Nephron progenitor cell (in vitro differentiated cells): ENCODE measurements around the gene FLVCR1.

Experiments
- DNase-seq: peaks from one replicate; pipeline ENCODE4 v3.0.0; 2021
- H3K27ac Mint-ChIP-seq: 2 replicates; pipeline ENCODE4 v1.8.0; 2021; ENCODE audit warnings: mild to moderate bottlenecking, moderate library complexity, mixed read lengths
- H3K27me3 Mint-ChIP-seq: 2 replicates; pipeline ENCODE4 v1.8.0; 2021; ENCODE audit warnings: mild to moderate bottlenecking, low read depth, mixed read lengths; ENCODE audit not compliant: poor library complexity
- H3K36me3 Mint-ChIP-seq: 2 replicates; pipeline ENCODE4 v1.8.0; 2021; ENCODE audit warnings: low read depth, mixed read lengths
- H3K4me1 Mint-ChIP-seq: 2 replicates; pipeline ENCODE4 v1.8.0; 2021; ENCODE audit warnings: mixed read lengths
- H3K4me3 Mint-ChIP-seq: 2 replicates; pipeline ENCODE4 v1.8.0; 2021; ENCODE audit warnings: mild to moderate bottlenecking, moderate library complexity, mixed read lengths
- H3K9me3 Mint-ChIP-seq: 2 replicates; pipeline ENCODE4 v1.8.0; 2021; ENCODE audit warnings: mild to moderate bottlenecking, moderate library complexity, mixed read lengths
- TF ChIP-seq, protein P1 (sequence below): fragments of 200-600 bp; sonication (generic); IDR thresholded peaks from 2 replicates; pipeline ENCODE4 v1.5.0; 2021; ENCODE audit warnings: antibody characterized with exemption

FLVCR1 gene

DNA sequence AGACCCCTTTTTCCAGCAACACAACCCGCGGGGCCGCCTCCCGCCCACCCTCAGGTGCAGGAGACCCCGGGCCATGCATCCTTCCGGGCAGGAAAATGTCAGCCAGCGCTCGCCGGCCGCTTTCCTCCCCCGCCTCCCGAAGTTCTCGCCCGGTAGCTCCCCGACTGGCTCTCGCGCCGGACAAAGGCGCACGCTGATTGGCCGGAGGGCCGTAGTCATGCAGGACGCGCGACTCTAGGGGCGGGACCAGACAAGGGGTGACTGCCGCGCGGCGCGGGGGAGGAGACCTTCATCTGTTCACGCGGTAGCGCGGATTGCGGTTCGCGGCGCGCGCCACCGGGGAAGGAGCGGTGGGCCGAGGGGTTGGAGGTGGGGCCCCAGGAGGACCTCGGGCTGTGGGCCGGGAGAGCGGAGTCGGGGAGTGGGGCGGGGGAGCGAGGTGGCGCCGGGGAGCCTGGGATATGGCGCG is at the start of gene FLVCR1:
FLVCR1 (plus strand) TSS at position 284 of the 469 bp plus-strand sequence; CDS start at position 462, 178 bp downstream.
- H3K36me3 Mint-ChIP-seq: peaks cover 11% of the 10 kb centered on the region
- no peaks in the 10 kb centered on the region for H3K27me3 Mint-ChIP-seq
- no peak within 1 kb of the TSS for H3K4me3 Mint-ChIP-seq
- peaks cover 4% of the 10 kb centered on the region for H3K9me3 Mint-ChIP-seq
- peaks cover 18% of the 10 kb centered on the region for H3K4me1 Mint-ChIP-seq
- peak within 1 kb of the TSS; percentile 99 for H3K27ac Mint-ChIP-seq
- TF ChIP-seq, protein P1, sequence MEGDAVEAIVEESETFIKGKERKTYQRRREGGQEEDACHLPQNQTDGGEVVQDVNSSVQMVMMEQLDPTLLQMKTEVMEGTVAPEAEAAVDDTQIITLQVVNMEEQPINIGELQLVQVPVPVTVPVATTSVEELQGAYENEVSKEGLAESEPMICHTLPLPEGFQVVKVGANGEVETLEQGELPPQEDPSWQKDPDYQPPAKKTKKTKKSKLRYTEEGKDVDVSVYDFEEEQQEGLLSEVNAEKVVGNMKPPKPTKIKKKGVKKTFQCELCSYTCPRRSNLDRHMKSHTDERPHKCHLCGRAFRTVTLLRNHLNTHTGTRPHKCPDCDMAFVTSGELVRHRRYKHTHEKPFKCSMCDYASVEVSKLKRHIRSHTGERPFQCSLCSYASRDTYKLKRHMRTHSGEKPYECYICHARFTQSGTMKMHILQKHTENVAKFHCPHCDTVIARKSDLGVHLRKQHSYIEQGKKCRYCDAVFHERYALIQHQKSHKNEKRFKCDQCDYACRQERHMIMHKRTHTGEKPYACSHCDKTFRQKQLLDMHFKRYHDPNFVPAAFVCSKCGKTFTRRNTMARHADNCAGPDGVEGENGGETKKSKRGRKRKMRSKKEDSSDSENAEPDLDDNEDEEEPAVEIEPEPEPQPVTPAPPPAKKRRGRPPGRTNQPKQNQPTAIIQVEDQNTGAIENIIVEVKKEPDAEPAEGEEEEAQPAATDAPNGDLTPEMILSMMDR: no peak
- DNase-seq: peak; percentile 97

DNA sequence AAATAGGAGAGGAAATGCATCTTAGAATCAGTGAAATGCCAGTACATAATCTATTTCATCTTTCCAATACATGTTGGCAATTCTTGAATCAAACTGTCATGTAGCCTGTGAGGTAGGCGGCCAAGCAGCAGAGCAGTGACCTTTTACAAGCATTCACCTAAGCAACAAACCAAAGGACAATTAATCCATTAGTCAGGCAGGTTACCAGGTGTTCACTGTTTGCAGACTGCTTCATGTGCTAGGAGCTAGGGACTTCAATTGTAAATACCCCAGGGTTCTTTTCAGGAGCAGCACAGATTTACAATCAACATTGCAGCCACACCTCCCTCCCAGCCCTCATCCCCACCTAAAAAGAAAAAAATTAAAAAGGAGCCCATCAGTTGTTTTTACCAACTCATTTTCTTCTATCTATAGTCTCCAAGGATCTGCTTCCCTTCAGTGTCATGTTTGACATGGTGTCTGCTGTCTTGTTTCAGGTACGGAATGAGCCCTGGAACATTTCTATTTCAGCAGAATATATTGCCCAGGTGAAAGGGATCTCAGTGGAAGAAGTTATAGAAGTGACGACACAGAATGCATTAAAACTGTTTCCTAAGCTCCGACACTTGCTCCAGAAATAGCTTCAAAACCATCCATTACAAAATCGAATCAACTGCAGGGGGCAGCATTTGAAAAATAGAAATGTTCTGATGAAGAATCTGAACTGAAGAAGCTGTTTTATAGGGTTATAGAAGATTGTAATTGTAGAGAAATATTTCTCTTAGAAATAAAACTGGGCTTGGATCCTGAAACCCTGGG is 43.3 kb upstream of the FLVCR1 start:
- peaks cover 5% of the 10 kb centered on the region for H3K27me3 Mint-ChIP-seq
- H3K4me3 Mint-ChIP-seq: no peak overlapping the region

GRCh38 chr1:212816567-212817278 is 41.4 kb upstream of the FLVCR1 start:
- no peak overlapping the region for H3K27ac Mint-ChIP-seq

More for the DNA sequence above, 43.3 kb upstream of the FLVCR1 start:
- no peaks in the 10 kb centered on the region for H3K9me3 Mint-ChIP-seq
- H3K36me3 Mint-ChIP-seq: no peaks in the 10 kb centered on the region
- H3K27ac Mint-ChIP-seq: no peak overlapping the region
- no peaks in the 10 kb centered on the region for H3K4me1 Mint-ChIP-seq
- TF ChIP-seq, protein P1: peak; percentile 31
- no peak for DNase-seq

DNA sequence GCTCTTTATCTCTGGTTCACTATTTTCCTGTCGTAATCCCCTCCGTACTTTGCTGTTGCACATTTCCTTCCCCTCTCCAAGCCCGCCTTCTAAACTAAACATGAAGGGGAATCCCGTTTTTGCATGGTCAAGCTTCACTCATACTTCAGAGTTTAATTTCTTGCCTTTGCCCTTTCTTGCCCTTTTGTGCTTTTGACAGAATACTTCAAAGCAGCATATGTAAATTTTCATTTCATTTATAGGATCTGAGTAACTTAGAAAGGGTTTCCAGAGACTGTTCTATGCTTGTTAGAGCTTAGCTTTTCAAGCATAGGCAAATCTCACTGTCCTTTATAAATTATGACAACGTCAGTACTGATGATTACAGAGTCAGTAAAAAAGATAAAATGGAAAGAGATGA is 38.3 kb upstream of the FLVCR1 start:
- TF ChIP-seq, protein P1: no peak
- H3K27ac Mint-ChIP-seq: no peak overlapping the region
- peaks cover 8% of the 10 kb centered on the region for H3K9me3 Mint-ChIP-seq
- no peak overlapping the region for H3K4me3 Mint-ChIP-seq
- peaks cover 4% of the 10 kb centered on the region for H3K36me3 Mint-ChIP-seq
- peaks cover 8% of the 10 kb centered on the region for H3K27me3 Mint-ChIP-seq
- no peaks in the 10 kb centered on the region for H3K4me1 Mint-ChIP-seq
- DNase-seq: no peak

More at GRCh38 chr1:212816567-212817278, 41.4 kb upstream of the FLVCR1 start:
- Mint-ChIP-seq H3K36me3 (no peaks in the 10 kb centered on the region), H3K4me3 (no peak overlapping the region), H3K4me1 (no peaks in the 10 kb centered on the region), H3K27me3 (peaks cover 5% of the 10 kb centered on the region), H3K9me3 (no peaks in the 10 kb centered on the region)
- TF ChIP-seq, protein P1: no peak
- DNase-seq: no peak

- no peak overlapping the region for H3K4me3 Mint-ChIP-seq
- TF ChIP-seq, protein P1: no peak
- peaks cover 16% of the 10 kb centered on the region for H3K9me3 Mint-ChIP-seq
- DNase-seq: no peak
- H3K27me3 Mint-ChIP-seq: peaks cover 8% of the 10 kb centered on the region
- no peak overlapping the region for H3K27ac Mint-ChIP-seq
- H3K4me1 Mint-ChIP-seq: peaks cover 2% of the 10 kb centered on the region
- peaks cover 10% of the 10 kb centered on the region for H3K36me3 Mint-ChIP-seq
Measured at GRCh38 chr1:212820969-212821368, 37.1 kb upstream of the FLVCR1 start.
